ENCODE data around the gene PPM1J.

PPM1J gene

GRCh38 chr1:112712701-112713128 is 2.4 kb downstream of the PPM1J start:
- Histone ChIP-seq H3K27me3 (ENCODE audit: insufficient read depth, insufficient read length) (peaks cover 42% of the 10 kb centered on the region), H3K36me3 (ENCODE audit: insufficient read depth, insufficient read length, low read length) (peaks cover 11% of the 10 kb centered on the region), H3K4me3 (ENCODE audit: insufficient read length, low read depth) (no peak overlapping the region), H3K4me1 (ENCODE audit: insufficient read depth, insufficient read length) (peaks cover 26% of the 10 kb centered on the region), H3K9me3 (ENCODE audit: insufficient read depth, low read length) (no peaks in the 10 kb centered on the region), H3K9ac (ENCODE audit: insufficient read length, low read depth) (no peak overlapping the region)
- TF ChIP-seq YY1 (IDR thresholded peaks at IDR 0.05; ENCODE audit: insufficient read depth, insufficient read length) (no peak), SUZ12 (IDR thresholded peaks at IDR 0.05; ENCODE audit: extremely low read depth, insufficient read depth, insufficient read length) (no peak), ZNF274 (IDR thresholded peaks at IDR 0.05; ENCODE audit: low read depth, low read length) (no peak)
- DNase-seq (ENCODE audit: low read depth, low spot score) = no peak

GRCh38 chr1:112712191-112712590 is 2.9 kb downstream of the PPM1J start:
- Histone ChIP-seq H3K27me3 (ENCODE audit: insufficient read depth, insufficient read length) (peaks cover 42% of the 10 kb centered on the region), H3K36me3 (ENCODE audit: insufficient read depth, insufficient read length, low read length) (peaks cover 11% of the 10 kb centered on the region), H3K9me3 (ENCODE audit: insufficient read depth, low read length) (no peaks in the 10 kb centered on the region), H3K4me3 (ENCODE audit: insufficient read length, low read depth) (no peak overlapping the region), H3K4me1 (ENCODE audit: insufficient read depth, insufficient read length) (peaks cover 22% of the 10 kb centered on the region), H3K9ac (ENCODE audit: insufficient read length, low read depth) (no peak overlapping the region)
- DNase-seq (ENCODE audit: low read depth, low spot score) = no peak
- TF ChIP-seq SUZ12 (IDR thresholded peaks at IDR 0.05; ENCODE audit: extremely low read depth, insufficient read depth, insufficient read length) = no peak
- TF ChIP-seq ZNF274 (IDR thresholded peaks at IDR 0.05; ENCODE audit: low read depth, low read length) = no peak
- no peak for TF ChIP-seq YY1 (IDR thresholded peaks at IDR 0.05; ENCODE audit: insufficient read depth, insufficient read length)

GRCh38 chr1:112711670-112712069 is 3.5 kb downstream of the PPM1J start:
- peaks cover 19% of the 10 kb centered on the region for H3K4me1 ChIP-seq (ENCODE audit: insufficient read depth, insufficient read length)
- H3K27me3 ChIP-seq (ENCODE audit: insufficient read depth, insufficient read length) = peaks cover 42% of the 10 kb centered on the region
- H3K9me3 ChIP-seq (ENCODE audit: insufficient read depth, low read length) = no peaks in the 10 kb centered on the region
- DNase-seq (ENCODE audit: low read depth, low spot score) = no peak
- no peak overlapping the region for H3K4me3 ChIP-seq (ENCODE audit: insufficient read length, low read depth)
- peaks cover 11% of the 10 kb centered on the region for H3K36me3 ChIP-seq (ENCODE audit: insufficient read depth, insufficient read length, low read length)
- H3K9ac ChIP-seq (ENCODE audit: insufficient read length, low read depth) = no peak overlapping the region
- TF ChIP-seq SUZ12 (IDR thresholded peaks at IDR 0.05; ENCODE audit: extremely low read depth, insufficient read depth, insufficient read length) (no peak), ZNF274 (IDR thresholded peaks at IDR 0.05; ENCODE audit: low read depth, low read length) (no peak), YY1 (IDR thresholded peaks at IDR 0.05; ENCODE audit: insufficient read depth, insufficient read length) (no peak)

- Histone ChIP-seq H3K4me1 (ENCODE audit: insufficient read depth, insufficient read length) (peaks cover 16% of the 10 kb centered on the region), H3K36me3 (ENCODE audit: insufficient read depth, insufficient read length, low read length) (peaks cover 12% of the 10 kb centered on the region), H3K9ac (ENCODE audit: insufficient read length, low read depth) (no peak overlapping the region), H3K9me3 (ENCODE audit: insufficient read depth, low read length) (no peaks in the 10 kb centered on the region), H3K27me3 (ENCODE audit: insufficient read depth, insufficient read length) (peaks cover 41% of the 10 kb centered on the region), H3K4me3 (ENCODE audit: insufficient read length, low read depth) (no peak overlapping the region)
- no peak for TF ChIP-seq ZNF274 (IDR thresholded peaks at IDR 0.05; ENCODE audit: low read depth, low read length)
- no peak for TF ChIP-seq SUZ12 (IDR thresholded peaks at IDR 0.05; ENCODE audit: extremely low read depth, insufficient read depth, insufficient read length)
- no peak for TF ChIP-seq YY1 (IDR thresholded peaks at IDR 0.05; ENCODE audit: insufficient read depth, insufficient read length)
- no peak for DNase-seq (ENCODE audit: low read depth, low spot score)
Measured at GRCh38 chr1:112711041-112711440, 4.1 kb downstream of the PPM1J start.

GRCh38 chr1:112710586-112710985 is 4.5 kb downstream of the PPM1J start:
- H3K4me1 ChIP-seq (ENCODE audit: insufficient read depth, insufficient read length) = peaks cover 12% of the 10 kb centered on the region
- no peak overlapping the region for H3K4me3 ChIP-seq (ENCODE audit: insufficient read length, low read depth)
- H3K27me3 ChIP-seq (ENCODE audit: insufficient read depth, insufficient read length) = peaks cover 38% of the 10 kb centered on the region
- H3K9ac ChIP-seq (ENCODE audit: insufficient read length, low read depth) = no peak overlapping the region
- DNase-seq (ENCODE audit: low read depth, low spot score) = no peak
- no peak for TF ChIP-seq YY1 (IDR thresholded peaks at IDR 0.05; ENCODE audit: insufficient read depth, insufficient read length)
- TF ChIP-seq SUZ12 (IDR thresholded peaks at IDR 0.05; ENCODE audit: extremely low read depth, insufficient read depth, insufficient read length) = no peak
- no peak for TF ChIP-seq ZNF274 (IDR thresholded peaks at IDR 0.05; ENCODE audit: low read depth, low read length)
- H3K36me3 ChIP-seq (ENCODE audit: insufficient read depth, insufficient read length, low read length) = peaks cover 15% of the 10 kb centered on the region
- no peaks in the 10 kb centered on the region for H3K9me3 ChIP-seq (ENCODE audit: insufficient read depth, low read length)

GRCh38 chr1:112710159-112710558 is 5.0 kb downstream of the PPM1J start:
- Histone ChIP-seq H3K9ac (ENCODE audit: insufficient read length, low read depth) (no peak overlapping the region), H3K9me3 (ENCODE audit: insufficient read depth, low read length) (no peaks in the 10 kb centered on the region), H3K27me3 (ENCODE audit: insufficient read depth, insufficient read length) (peaks cover 36% of the 10 kb centered on the region), H3K36me3 (ENCODE audit: insufficient read depth, insufficient read length, low read length) (peaks cover 15% of the 10 kb centered on the region), H3K4me1 (ENCODE audit: insufficient read depth, insufficient read length) (peaks cover 10% of the 10 kb centered on the region), H3K4me3 (ENCODE audit: insufficient read length, low read depth) (no peak overlapping the region)
- no peak for DNase-seq (ENCODE audit: low read depth, low spot score)
- TF ChIP-seq SUZ12 (IDR thresholded peaks at IDR 0.05; ENCODE audit: extremely low read depth, insufficient read depth, insufficient read length) (no peak), ZNF274 (IDR thresholded peaks at IDR 0.05; ENCODE audit: low read depth, low read length) (no peak)

GRCh38 chr1:112708489-112708888 is 6.6 kb downstream of the PPM1J start:
- Histone ChIP-seq H3K4me1 (ENCODE audit: insufficient read depth, insufficient read length) (peaks cover 14% of the 10 kb centered on the region), H3K9me3 (ENCODE audit: insufficient read depth, low read length) (no peaks in the 10 kb centered on the region), H3K4me3 (ENCODE audit: insufficient read length, low read depth) (no peak overlapping the region), H3K36me3 (ENCODE audit: insufficient read depth, insufficient read length, low read length) (peaks cover 27% of the 10 kb centered on the region), H3K9ac (ENCODE audit: insufficient read length, low read depth) (no peak overlapping the region), H3K27me3 (ENCODE audit: insufficient read depth, insufficient read length) (peaks cover 29% of the 10 kb centered on the region)
- TF ChIP-seq YY1 (IDR thresholded peaks at IDR 0.05; ENCODE audit: insufficient read depth, insufficient read length) = no peak
- no peak for TF ChIP-seq SUZ12 (IDR thresholded peaks at IDR 0.05; ENCODE audit: extremely low read depth, insufficient read depth, insufficient read length)
- no peak for TF ChIP-seq ZNF274 (IDR thresholded peaks at IDR 0.05; ENCODE audit: low read depth, low read length)
- no peak for DNase-seq (ENCODE audit: low read depth, low spot score)
